HG03439 (cell line): ENCODE data around the gene KIF18B.

ENCODE experiments used
- ATAC-seq: cut with Tn5 transposase; IDR thresholded peaks from one replicate; pipeline ENCODE4 v1.9.1; 2021; ENCODE audit warnings: mild to moderate bottlenecking, moderate library complexity; ENCODE audit not compliant: unreplicated experiment

The KIF18B gene

GRCh38 chr17:44941712-44942331 is 5.8 kb downstream of the KIF18B start:
- ATAC-seq: no peak

DNA sequence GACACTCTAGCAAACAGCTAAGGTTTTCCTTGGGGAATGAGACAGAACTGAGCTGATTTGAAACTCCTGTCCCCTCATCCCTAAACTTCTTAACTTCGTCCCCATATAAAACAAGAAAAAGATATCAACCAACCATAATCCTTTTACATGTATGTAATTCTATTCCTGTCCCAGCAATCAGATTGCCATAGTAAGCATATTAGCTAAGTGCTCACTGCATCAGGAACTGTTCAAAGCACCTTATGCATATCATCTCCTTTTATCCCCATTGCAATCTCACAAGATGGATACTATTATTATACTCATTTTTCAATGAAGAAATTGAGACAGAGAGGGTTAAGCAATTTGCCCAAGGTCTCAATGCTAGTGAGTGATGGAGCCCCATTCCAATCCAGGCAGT is 6.8 kb downstream of the KIF18B start:
- ATAC-seq: no peak

DNA sequence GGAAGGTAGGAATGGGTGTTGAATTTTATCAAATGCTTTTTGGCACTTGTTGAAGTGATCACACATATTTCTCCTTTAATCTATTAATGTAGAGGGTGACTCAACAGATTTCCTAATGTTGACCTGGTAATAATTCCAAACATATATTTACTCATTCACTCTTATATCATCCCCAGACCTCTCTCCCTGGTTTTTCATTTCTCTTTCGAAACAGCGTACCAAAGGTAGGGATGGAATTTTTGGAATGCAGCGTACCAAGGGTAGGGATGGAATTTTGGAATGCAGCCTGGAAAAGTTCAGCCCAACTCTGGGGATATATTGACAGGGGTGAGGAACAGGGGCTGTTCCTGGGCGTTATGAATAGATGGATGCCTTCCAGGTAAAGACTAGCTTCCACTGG is 7.3 kb downstream of the KIF18B start:
- ATAC-seq: no peak

DNA sequence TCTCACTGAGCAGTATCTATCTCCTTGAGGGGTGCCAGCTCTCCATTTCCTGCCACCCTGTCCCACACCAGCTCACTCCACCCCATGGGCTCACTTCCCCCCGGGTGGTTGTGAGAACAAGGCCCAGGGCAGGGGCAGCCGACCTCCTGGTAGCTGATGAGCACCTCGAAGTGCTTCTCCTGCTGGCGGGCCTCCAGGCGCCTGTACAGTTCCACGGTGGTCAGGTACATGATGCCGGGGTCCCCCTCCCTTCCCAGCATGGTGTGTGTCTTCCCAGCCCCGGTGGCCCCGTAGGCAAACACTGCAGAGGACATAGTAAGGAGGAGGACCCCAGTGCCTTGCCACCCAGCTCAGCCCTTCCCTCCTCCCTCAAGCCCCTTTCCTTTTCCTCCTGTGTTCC is 12.5 kb downstream of the KIF18B start:
- ATAC-seq: no peak

- ATAC-seq: no peak
Measured at GRCh38 chr17:44934745-44935105, 12.8 kb downstream of the KIF18B start.

- ATAC-seq: no peak
Measured at GRCh38 chr17:44933824-44934744, 13.5 kb downstream of the KIF18B start.

- ATAC-seq: no peak
Measured at GRCh38 chr17:44932787-44933097, 14.8 kb downstream of the KIF18B start.

DNA sequence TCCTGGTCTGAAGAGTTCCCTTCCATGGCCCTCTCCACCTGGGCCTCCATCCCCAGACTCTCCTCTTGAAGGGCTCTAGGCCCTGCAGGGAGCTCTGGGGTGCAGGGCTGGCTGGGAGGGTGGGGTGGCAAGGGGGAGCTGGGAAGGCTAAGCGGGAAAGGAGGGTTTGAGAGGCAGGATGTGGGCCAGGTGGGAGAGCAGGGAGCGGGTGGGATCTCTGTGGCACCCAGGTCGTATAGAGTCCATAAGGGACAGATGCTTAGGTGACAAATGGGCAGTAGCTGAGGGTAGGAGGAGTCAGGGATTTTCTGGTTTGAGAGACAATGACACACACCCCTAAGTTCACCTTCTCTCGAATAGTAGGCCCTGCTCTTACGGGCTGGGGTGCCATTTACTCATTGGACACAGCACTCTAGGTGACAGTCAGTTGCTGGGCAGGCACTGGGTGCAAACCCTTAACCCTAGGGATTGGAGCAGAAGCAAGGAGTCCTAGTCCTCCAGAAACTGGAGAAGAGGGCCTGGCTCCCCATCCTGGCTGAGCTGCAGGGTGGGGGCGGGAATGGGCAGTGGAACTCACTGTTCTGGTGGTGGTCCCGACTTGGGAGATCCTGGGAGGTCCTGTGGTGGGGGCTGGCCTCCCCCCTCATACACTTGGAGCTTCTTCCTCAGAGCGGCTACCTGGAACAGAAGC is 15.3 kb downstream of the KIF18B start:
- ATAC-seq: no peak

- no peak for ATAC-seq
Measured at GRCh38 chr17:44931376-44931775, 16.2 kb downstream of the KIF18B start.

GRCh38 chr17:44930667-44931066 is 16.9 kb downstream of the KIF18B start:
- no peak for ATAC-seq

DNA sequence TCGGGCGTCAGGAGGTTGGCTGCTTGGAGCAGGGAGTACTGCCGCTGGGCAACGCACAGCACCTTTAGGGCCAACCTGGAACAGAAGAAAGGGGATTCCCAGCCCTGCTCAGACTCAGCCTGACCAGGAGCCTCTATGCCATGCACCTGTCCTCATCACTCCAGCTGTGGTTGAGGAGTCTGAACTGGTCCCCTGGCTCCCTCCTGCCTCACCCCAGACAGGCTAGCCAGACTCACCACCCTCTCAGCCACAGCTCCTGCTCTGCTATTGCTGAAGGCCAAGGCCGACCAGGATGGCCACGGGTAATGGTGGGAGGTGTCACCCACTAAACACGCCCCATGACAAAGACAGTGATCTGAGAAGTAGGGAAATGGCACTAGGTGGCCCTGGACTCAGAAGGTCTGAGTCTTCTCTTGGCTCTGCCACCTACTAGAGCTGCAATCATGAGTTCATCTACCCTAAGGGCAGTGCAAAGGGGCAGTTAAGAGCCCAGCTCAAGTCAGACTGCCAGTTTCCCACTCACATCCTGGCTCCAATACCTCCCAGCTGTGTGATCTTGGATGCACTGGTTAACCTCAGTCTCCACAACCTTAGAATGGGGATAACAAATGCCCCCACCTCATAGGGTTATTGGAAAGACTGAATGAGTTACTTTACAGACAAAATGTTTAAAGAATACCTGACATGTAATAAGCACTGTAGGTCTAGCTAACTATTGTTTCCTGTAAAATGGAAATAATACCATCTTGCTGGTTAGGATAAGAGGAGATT is 18.4 kb downstream of the KIF18B start:
- no peak for ATAC-seq

- no peak for ATAC-seq
Measured at GRCh38 chr17:44928136-44928535, 19.4 kb downstream of the KIF18B start.

DNA sequence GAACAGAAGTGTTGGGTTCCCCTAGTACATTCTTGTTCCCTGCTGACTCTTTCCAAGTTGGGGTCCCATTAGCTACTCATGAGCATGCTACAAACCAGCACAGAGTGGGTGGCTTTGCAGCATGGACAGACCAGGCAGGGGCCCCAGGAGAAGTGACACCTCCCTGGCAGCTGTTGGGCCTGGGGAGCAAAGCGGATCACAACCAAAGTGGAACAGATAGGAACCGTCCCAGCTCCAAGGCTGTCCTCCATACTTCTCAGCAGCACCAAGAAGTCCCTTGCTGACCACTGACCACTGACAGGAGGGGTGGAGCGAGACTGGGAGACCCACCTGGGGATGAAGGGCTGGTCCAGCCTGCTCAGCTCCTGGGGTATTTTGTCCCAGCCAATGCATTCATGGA is 19.9 kb downstream of the KIF18B start:
- ATAC-seq: no peak

DNA sequence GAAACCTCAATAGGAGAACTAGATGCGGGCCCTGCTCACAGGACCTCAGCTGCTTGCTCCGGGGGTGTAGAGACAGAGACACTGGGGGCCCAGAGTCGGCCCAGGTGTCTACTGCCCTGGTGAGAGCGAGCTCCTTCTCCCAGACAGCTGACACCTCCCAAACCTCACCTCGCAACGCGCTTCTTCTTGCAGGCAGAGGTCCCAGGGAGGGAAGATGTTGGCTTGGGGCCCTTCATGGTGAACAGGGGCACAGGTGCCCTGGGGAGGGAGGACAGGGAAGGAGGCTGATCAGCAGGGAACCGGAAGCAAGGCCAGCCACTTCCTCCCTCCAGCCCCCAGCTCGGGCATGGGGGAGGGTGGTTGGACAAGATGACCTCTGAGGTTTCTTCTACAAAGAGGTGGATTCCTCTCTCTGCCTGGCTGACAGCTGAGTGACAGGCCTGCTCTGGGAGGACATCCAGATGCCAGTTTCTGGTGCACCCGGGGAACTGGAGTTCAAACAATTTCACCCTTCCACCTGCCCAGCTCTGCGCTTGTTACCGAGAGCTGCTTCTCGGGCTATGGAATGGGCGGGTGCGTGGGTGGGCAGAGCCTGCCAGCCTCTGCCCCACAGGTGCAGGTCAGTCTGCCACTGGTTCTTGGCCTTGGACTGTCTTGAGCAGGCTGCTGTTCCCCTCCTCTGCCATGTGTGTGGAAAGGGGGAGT is 20.6 kb downstream of the KIF18B start:
- no peak for ATAC-seq

GRCh38 chr17:44925731-44926697 is 21.6 kb downstream of the KIF18B start:
- ATAC-seq: no peak

- no peak for ATAC-seq
Measured at GRCh38 chr17:44924107-44924544, 23.4 kb downstream of the KIF18B start.

DNA sequence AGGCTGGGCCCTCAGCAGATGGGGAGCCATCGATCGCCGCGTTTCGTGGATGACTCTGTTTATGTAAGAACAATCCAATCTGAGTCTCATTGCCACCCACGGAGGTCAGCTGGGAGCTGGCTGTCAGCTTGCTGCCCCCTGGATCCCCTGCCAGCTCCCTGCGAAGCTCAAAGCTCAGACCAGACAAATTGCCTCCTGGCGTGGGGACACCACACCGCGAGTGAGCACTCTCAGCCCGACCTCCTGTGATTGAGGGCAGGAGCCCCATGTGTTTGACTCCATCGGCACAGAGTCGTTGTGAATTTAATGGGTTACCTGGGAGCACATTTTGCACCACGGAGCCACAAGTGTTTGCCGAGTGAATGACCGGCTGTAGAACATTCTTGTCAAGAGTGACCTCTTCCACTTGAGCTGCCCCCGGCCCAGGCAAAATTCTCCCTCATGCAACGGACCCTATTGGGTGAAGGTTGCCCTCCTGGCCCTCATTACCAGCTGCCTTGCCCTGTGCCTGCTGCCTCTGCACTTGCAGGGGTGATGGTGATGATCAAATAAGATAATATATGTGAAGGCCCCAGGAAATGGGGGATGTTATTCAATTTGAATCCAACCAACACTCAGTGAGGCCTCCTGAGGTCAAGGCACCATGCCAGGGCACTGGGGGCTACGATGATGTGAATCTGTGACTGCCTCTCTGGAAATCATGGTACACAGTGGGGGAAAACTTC is 24.7 kb downstream of the KIF18B start:
- ATAC-seq: no peak

DNA sequence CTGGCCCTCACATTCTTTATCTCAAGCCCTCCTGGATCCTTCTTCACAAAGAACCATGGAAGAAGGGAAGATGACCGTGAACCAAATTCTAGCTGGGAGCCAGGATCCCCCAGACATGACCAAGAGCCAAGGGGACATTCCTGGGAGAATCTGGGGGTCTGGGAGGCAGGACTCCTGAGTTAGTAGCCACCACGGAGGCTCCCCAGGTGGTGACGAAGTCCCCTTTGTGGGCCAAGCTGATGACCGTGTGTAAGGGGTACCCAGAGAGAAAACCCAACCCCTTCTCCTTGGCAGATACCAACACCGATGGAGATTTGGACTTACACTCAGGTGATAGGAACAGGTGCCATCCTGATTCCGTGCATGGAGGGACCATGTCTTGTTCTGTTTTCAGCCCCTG is 25.4 kb downstream of the KIF18B start:
- no peak for ATAC-seq
